ENCODE measurements around the gene NDUFAF8.
A peak's percentile ranks its signal among the peaks of the same experiment; 100 is the strongest.

NDUFAF8 gene

DNA sequence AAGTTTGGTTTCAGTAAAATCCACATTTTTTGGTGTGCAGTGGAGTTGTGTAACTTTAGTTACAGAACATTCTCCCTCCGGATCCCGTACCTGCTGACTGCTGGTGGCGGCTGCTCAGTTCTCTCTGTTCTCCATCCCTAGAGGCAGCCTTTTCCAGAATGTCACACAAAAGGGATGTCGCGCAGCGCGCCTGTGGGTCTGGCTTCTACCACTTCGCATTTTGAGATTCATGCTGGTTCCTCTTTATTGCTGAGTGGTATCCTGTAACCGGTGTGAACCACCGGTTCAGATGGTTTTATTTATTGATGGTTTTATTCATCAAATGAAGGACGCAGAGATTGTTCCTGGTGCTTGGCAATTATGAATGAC lies 15.4 kb upstream of the NDUFAF8 start:
- peak; percentile 29 for DNase-seq

DNA sequence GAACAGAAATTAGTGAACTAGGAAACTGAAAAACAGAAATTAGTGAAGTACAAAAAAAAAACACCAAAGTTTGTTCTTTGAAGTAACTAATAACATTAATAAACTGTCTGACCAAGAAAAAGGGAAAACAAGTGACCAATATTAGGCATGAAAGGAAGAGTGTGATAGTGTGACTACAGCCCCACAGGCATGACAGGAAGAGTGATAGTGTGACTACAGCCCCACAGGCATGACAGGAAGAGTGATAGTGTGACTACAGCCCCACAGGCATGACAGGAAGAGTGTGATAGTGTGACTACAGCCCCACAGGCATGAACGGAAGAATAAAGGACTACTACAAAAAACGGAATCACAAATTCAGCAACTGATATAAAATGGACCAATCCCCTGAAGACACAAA lies 11.5 kb upstream of the NDUFAF8 start:
- DNase-seq = peak; percentile 10

- DNase-seq = peak; percentile 71
These were observed 10.7 kb upstream of the NDUFAF8 start for GRCh38 chr17:81228420-81228819.

DNA sequence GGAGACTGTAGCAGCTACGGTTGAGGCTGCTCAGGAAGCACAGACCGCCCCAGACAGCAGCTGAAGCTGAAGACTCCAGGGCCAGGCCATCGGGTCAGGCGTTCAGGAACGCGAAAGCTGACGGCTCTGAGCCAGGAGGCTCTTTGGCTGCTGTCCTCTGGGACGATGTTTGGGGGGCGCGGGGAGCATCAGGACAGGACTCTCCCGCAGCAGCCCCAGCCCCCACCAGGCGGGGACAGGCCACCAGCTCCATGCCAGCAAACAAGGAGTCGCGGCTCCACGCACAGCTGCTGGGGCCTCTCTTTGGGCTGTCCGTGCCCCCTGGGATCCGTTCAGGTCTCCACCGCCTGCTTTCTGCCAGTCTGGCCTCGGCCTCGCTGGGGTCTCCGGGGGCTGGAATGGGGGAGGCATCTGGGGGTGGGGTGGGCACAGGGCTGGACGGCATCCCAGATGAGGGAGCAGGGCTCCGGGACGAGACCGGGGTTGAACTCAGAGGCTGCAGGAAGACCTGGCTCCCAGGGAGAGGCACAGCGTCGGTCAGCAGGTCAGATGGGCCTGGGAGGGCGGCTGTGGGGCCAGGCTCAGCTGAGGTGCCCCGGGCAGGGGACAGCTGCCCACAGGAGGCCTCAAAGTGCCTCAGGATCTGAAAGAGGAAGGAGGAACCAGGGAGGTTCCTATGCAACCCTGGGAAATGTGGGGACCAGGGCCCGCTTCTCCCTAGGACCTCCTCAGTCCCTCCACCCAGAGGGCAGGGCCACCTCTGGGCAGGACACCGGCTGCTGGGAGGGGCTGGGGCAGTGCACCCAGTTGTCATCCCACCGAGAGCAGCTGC lies 10.1 kb upstream of the NDUFAF8 start:
- no peak for DNase-seq

GRCh38 chr17:81229666-81229920 lies 9.5 kb upstream of the NDUFAF8 start:
- no peak for DNase-seq

DNA sequence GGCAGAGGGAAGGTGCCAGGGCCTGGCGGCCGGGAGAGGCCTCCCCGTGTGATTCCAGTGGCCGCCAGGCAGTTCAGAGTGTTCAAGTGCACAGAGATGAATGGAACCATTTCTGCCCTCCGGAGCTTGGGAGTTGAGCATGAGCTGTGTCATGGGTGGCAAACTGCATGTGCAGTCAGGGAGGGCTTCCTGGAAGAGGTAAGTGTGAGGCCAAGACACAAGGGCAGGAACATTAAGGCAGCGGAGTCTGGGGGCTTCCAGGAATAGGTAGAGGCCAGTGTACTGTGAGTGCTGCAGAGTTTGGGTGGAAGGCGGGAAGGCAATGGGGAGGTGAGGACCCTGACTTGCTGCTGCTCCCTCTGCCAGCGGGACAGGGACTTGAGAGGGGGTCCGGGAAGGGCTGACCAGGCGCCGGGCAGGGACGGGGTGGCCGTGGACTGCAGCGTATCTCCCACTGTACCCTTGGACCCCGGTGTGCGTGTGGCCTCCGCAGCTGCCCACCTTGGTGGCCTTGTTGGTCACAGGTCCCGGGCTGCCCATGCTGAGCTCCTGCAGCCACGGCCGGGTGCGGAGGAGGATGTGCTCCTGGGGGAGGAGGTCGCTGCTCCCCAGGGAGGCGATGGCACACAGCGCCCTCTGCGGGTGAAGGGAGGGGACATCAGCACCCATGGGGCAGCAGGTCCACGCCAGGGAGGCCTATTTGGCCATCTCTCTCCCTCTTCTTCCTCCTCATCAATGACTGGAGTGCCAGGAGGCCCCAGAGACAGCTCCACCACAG lies 8.9 kb upstream of the NDUFAF8 start:
- DNase-seq = no peak

GRCh38 chr17:81231121-81231645 lies 7.9 kb upstream of the NDUFAF8 start:
- DNase-seq = no peak

DNA sequence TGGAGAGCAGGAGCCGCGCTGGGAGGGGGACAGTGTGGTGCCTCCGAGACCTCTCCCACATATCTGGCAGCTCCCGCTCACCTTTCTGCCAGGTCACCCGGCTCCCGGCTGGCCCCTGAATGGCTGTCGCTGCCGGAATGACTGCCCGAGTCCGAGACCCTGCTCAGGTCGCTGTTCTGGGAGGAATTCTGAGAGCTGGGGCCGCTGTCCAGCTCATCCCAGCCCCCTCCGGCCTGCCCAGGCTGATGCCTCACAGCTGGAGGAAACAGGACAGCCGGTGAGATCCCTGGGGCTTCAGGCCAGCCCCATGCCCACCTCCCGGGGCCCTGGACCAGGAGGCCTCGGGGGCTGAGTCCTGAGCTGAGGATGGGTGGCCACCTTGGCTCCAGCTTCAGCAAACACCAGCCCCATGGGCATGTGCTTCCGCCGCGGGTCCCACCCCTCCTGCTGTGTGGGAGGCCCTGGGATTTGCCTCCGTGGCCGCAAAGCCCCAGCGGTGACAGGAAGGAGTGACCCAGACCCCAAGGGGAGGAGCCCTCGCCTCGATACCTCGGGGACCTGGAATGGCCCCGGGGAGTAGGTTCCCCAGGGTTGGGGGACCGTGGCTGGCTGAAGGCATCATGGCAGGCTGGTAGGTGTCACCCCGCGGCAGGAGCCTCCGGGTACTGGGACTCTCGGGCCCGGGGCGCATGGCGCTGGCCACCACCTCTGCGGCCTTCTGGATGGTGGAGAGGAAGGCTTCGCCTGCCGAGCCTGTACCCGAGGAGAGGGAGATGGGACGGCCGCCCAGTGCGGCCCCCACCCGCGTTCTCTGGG lies 7.1 kb upstream of the NDUFAF8 start:
- DNase-seq = no peak

DNA sequence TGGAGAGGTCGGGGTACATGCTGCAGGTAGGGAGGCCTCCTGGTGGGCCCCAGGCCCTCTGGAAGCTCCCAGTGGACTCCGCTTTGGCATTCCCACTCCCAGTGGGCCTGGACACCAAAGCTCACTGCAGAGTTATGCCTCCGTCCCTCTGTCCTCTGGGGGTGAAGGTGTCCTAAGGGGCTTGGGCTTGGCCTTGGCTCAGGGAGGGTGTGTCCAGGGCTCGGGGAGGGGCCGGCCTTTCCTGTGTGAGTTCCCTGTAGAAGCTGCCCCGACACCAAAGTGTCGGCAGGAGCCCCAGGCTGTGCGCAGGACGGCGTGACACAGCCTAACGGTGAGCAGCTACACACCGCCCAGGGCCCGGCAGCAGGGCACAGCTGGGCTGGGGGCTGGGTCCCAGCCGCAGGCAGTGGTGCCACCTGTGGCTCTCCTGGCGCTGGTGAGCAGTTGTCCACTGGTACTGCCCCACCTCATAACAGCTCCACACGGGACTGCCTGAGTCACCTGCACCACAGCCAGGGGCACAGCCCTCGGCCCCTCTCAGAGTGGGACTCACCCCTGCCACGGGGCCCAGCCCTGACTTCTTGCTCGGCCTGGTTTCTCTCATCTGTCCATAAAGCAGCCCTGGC lies 6.4 kb upstream of the NDUFAF8 start:
- DNase-seq = no peak

GRCh38 chr17:81233316-81233715 lies 5.8 kb upstream of the NDUFAF8 start:
- DNase-seq = no peak

GRCh38 chr17:81233811-81234505 lies 5.2 kb upstream of the NDUFAF8 start:
- no peak for DNase-seq

DNA sequence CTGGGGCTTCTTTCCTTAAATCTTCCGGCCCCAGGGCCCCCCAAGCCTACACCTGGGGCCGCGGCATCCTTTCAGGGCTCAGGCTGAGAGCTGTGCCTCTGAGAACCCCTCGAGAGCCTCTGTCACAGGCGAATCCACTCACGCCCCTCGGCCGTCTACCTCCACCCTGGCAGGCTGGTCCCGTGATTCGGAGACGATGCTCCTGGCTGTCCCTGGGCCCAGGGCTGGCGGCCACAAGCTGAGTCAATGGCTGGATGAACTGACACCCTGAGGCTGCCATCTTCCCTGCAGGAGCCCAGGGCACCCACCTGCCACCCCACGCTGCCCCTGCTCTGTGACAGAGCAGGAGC lies 4.6 kb upstream of the NDUFAF8 start:
- no peak for DNase-seq

DNA sequence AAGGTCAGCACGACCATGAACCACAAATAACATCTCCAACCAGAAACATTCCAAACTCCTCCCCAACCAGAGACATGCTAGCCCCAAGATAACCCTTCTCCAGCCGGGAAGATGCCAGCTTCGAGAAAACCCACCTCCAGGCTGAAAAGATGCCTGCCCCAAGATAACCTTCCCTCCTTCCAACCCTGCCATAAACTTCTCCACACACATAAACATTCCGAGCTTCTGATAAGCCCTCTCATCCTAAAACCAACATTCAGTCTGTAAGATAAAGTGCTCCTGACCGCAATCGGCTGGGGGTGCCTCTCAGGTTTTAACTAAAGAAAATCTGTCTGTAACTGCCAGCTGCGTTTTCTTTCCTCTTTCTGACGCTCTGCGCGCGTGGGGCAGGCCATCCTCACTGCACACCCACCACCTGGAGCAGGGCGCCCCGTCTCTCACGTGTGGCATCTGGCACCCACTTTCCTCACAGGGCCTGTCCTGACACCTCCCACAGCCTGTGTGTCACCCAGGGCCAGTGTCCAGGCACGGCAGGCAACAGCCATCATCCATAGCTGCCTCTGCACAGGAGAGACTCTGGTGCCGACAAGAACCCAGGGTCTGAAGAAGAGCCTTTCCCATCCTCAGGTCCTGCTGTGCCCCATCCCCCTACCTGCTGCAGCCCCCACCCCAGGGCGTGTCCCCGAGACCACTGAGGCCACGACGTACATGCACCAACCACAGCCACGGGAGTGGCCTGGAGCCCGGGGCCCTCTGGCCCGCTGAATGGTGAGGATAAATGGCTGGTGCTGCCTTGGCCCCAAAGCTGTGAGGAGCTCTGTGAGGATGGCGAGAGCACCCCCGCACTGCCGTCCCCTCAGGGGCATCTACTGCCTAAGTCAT lies 3.9 kb upstream of the NDUFAF8 start:
- no peak for DNase-seq

GRCh38 chr17:81235822-81236740 lies 3.0 kb upstream of the NDUFAF8 start:
- no peak for DNase-seq

- DNase-seq = no peak
These were observed 2.3 kb upstream of the NDUFAF8 start for GRCh38 chr17:81236784-81237183.

- DNase-seq = no peak
These were observed 1.3 kb upstream of the NDUFAF8 start for GRCh38 chr17:81237591-81238489.

- DNase-seq = no peak
These were observed 666 bp upstream of the NDUFAF8 start for GRCh38 chr17:81238490-81238814.

GRCh38 chr17:81239714-81240555 lies 817 bp downstream of the NDUFAF8 start:
- no peak for DNase-seq
